Panc1 (cell line): ENCODE measurements around the gene LAMA1. TPM values are rescaled to one million over a fixed set of nuclear protein-coding genes. Genes with fewer than 3 reads are reported as not detected.

Experiments used
- ATAC-seq: fragments of 200-7000 bp; cut with Tn5 transposase; 2 replicates; pipeline ENCODE4 v1.9.1; 2020; ENCODE audit warnings: mild to moderate bottlenecking, moderate library complexity
- BruUV-seq: library from RNA; stranded (reverse); fragments of 400-500 nt; replicated peaks from 2 replicates; lab custom pipeline; 2021; lab: Mats Ljungman, UMichigan
- CTCF ChIA-PET: fragments of 300-600 bp; sonication (Branson Sonifier 250); formaldehyde crosslinking; loops from one replicate; lab custom pipeline; 2022; ENCODE audit warnings: antibody characterized with exemption; lab: Charles Lee
- POLR2A ChIA-PET: fragments of 300-600 bp; sonication (Branson Sonifier 250); formaldehyde crosslinking; loops from one replicate; lab custom pipeline; 2022; ENCODE audit warnings: antibody characterized with exemption; lab: Charles Lee
- DNase-seq: peaks from one replicate; pipeline ENCODE4 v3.0.0-alpha.2; 2010; ENCODE audit warnings: low read depth, low spot score
- H3K27ac ChIP-seq: 2 replicates; pipeline ENCODE4 v1.5.1; 2011; ENCODE audit warnings: mild to moderate bottlenecking, low read length, inconsistent platforms
- H3K27me3 ChIP-seq: fragments of 200-500 bp; sonication (Bioruptor generic); 2 replicates; pipeline ENCODE4 v1.6.0; 2014; ENCODE audit warnings: low read length, inconsistent platforms; ENCODE audit not compliant: control insufficient read depth, insufficient read depth
- H3K36me3 ChIP-seq: fragments of 200-500 bp; sonication (Bioruptor generic); 2 replicates; pipeline ENCODE4 v1.5.1; 2014; ENCODE audit warnings: inconsistent platforms, mild to moderate bottlenecking, low read length, moderate library complexity; ENCODE audit not compliant: control insufficient read depth, insufficient read depth
- H3K4me1 ChIP-seq: 2 replicates; pipeline ENCODE4 v1.5.1; 2011; ENCODE audit warnings: inconsistent platforms, mild to moderate bottlenecking, low read length, moderate library complexity; ENCODE audit not compliant: control insufficient read depth, insufficient read depth
- H3K4me3 ChIP-seq, 2 experiments: 2 replicates each; pipeline ENCODE4 v1.5.1; 2011 to 2012; ENCODE audit warnings: low read depth in 2 of 2, low read length in 2 of 2, mild to moderate bottlenecking in 2 of 2, inconsistent platforms in 1 of 2, moderate library complexity in 1 of 2
- H3K9me3 ChIP-seq: fragments of 200-500 bp; sonication (Bioruptor generic); 2 replicates; pipeline ENCODE4 v1.5.1; 2014; ENCODE audit warnings: low read depth, mild to moderate bottlenecking, inconsistent platforms, low read length, moderate library complexity; ENCODE audit not compliant: control insufficient read depth, insufficient read depth
- POLR2AphosphoS5 ChIP-seq: IDR thresholded peaks from 2 replicates; pipeline ENCODE4 v1.6.1; 2012; ENCODE audit warnings: mild to moderate bottlenecking, low read depth, low read length, moderate library complexity
- SIN3A ChIP-seq: IDR thresholded peaks from 2 replicates; pipeline ENCODE4 v1.6.1; 2012; ENCODE audit warnings: low read depth, mild to moderate bottlenecking, low read length, moderate library complexity, borderline replicate concordance; ENCODE audit not compliant: insufficient read depth
- TCF7L2 ChIP-seq: IDR thresholded peaks from 2 replicates; pipeline ENCODE4 v1.6.1; 2011; ENCODE audit warnings: mild to moderate bottlenecking, low read depth, low read length, inconsistent platforms
- in situ Hi-C: cut with HindIII; loops from 2 replicates; pipeline ENCODE4 v1.10.0; 2016; ENCODE audit warnings: low sequenced_read_pairs, low pct_unique_long_range_greater_than_20kb
- intact Hi-C: fragments of 100-400 bp; cut with micrococcal nuclease; formaldehyde crosslinking; loops from one replicate; pipeline ENCODE4 v1.10.0; 2022; ENCODE audit not compliant: unreplicated experiment
- total RNA-seq: library from RNA; stranded (reverse); gene quantifications from one replicate; pipeline ENCODE4 v1.2.1, GENCODE V29; 2021; ENCODE audit not compliant: unreplicated experiment
- TF ChIP-seq, protein P1 (sequence below), 2 experiments: IDR thresholded peaks; 2 replicates each; pipeline ENCODE4 v1.6.1; 2011 to 2012; ENCODE audit warnings: low read depth in 2 of 2, control low read depth in 1 of 2, low read length in 1 of 2, mild to moderate bottlenecking in 1 of 2, moderate library complexity in 1 of 2; ENCODE audit not compliant: insufficient read depth in 1 of 2
- TF ChIP-seq, protein P2 (sequence below): fragments of 450-650 bp; IDR thresholded peaks from 2 replicates; pipeline ENCODE4 v1.5.1; 2017; ENCODE audit warnings: mild to moderate bottlenecking

Gene LAMA1
- total RNA-seq, 1 experiment from 2014 or later: 0.03 TPM

DNA sequence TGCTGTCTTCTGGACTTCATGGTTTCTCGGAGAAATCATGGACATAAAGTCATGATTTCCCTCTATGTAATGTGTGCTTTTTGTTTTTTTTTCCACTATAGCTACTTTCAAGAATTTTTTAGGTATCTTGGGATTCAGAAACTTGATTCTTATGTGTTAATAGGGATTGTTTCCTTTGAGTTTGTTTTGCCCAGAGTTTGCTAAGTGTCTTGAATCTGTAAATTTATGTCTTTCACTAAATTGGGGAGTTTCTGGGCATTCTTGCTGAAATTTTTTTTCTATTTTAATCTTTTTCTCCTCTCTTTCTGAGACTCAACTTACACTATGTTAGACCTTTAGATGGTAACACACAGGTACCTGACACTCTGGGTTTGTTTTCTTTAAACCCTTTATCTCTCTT, 182.7 kb downstream of the LAMA1 start:
- no peaks in the 10 kb centered on the region for H3K9me3 ChIP-seq
- intact Hi-C loops: no loop called here
- DNase-seq: no peak
- TF ChIP-seq, protein P1, sequence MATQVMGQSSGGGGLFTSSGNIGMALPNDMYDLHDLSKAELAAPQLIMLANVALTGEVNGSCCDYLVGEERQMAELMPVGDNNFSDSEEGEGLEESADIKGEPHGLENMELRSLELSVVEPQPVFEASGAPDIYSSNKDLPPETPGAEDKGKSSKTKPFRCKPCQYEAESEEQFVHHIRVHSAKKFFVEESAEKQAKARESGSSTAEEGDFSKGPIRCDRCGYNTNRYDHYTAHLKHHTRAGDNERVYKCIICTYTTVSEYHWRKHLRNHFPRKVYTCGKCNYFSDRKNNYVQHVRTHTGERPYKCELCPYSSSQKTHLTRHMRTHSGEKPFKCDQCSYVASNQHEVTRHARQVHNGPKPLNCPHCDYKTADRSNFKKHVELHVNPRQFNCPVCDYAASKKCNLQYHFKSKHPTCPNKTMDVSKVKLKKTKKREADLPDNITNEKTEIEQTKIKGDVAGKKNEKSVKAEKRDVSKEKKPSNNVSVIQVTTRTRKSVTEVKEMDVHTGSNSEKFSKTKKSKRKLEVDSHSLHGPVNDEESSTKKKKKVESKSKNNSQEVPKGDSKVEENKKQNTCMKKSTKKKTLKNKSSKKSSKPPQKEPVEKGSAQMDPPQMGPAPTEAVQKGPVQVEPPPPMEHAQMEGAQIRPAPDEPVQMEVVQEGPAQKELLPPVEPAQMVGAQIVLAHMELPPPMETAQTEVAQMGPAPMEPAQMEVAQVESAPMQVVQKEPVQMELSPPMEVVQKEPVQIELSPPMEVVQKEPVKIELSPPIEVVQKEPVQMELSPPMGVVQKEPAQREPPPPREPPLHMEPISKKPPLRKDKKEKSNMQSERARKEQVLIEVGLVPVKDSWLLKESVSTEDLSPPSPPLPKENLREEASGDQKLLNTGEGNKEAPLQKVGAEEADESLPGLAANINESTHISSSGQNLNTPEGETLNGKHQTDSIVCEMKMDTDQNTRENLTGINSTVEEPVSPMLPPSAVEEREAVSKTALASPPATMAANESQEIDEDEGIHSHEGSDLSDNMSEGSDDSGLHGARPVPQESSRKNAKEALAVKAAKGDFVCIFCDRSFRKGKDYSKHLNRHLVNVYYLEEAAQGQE (IDR thresholded peaks at IDR 0.05; ENCODE audit: insufficient read depth in 1 of 2, low read depth in 2 of 2, low read length in 1 of 2): no peak
- TF ChIP-seq, protein P2, sequence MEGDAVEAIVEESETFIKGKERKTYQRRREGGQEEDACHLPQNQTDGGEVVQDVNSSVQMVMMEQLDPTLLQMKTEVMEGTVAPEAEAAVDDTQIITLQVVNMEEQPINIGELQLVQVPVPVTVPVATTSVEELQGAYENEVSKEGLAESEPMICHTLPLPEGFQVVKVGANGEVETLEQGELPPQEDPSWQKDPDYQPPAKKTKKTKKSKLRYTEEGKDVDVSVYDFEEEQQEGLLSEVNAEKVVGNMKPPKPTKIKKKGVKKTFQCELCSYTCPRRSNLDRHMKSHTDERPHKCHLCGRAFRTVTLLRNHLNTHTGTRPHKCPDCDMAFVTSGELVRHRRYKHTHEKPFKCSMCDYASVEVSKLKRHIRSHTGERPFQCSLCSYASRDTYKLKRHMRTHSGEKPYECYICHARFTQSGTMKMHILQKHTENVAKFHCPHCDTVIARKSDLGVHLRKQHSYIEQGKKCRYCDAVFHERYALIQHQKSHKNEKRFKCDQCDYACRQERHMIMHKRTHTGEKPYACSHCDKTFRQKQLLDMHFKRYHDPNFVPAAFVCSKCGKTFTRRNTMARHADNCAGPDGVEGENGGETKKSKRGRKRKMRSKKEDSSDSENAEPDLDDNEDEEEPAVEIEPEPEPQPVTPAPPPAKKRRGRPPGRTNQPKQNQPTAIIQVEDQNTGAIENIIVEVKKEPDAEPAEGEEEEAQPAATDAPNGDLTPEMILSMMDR: no peak
- TF ChIP-seq SIN3A (no peak), POLR2AphosphoS5 (no peak), TCF7L2 (no peak)
- H3K27ac ChIP-seq: no peak overlapping the region
- CTCF ChIA-PET: interaction anchor here (0.6 kb wide), 1 partner anchor 212 kb away, joined by 3 read pairs; no protein-coding TSS in a partner anchor
- H3K27me3 ChIP-seq: no peaks in the 10 kb centered on the region
- POLR2A ChIA-PET: no interaction called here
- in situ Hi-C loops: no loop called here
- H3K36me3 ChIP-seq: no peaks in the 10 kb centered on the region
- H3K4me3 ChIP-seq: no peak overlapping the region
- BruUV-seq: no TSS peak
- H3K4me1 ChIP-seq: no peaks in the 10 kb centered on the region
- ATAC-seq: no peak

- in situ Hi-C loops: no loop called here
- BruUV-seq: no TSS peak
- H3K27me3 ChIP-seq: no peaks in the 10 kb centered on the region
- intact Hi-C loops: no loop called here
- no peak for DNase-seq
- no peak overlapping the region for H3K27ac ChIP-seq
- H3K9me3 ChIP-seq: no peaks in the 10 kb centered on the region
- CTCF ChIA-PET: no interaction called here
- no peak overlapping the region for H3K4me3 ChIP-seq
- no peaks in the 10 kb centered on the region for H3K36me3 ChIP-seq
- no peaks in the 10 kb centered on the region for H3K4me1 ChIP-seq
- TF ChIP-seq POLR2AphosphoS5 (no peak), SIN3A (no peak), TCF7L2 (no peak)
- TF ChIP-seq, protein P1 (IDR thresholded peaks at IDR 0.05; ENCODE audit: insufficient read depth in 1 of 2, low read depth in 2 of 2, low read length in 1 of 2): no peak
- TF ChIP-seq, protein P2: no peak
- no peak for ATAC-seq
- POLR2A ChIA-PET: no interaction called here
These were observed 188.1 kb downstream of the LAMA1 start for GRCh38 chr18:6929370-6930102.
